ENCODE data around the gene HOXA2. TPM values are rescaled to one million over a fixed set of nuclear protein-coding genes. Genes with fewer than 3 reads are reported as not detected.
A peak's percentile ranks its signal among the peaks of the same experiment; 100 is the strongest.

HOXA2 gene
- total RNA-seq, 1 experiment from 2014 or later: 6.6 TPM

DNA sequence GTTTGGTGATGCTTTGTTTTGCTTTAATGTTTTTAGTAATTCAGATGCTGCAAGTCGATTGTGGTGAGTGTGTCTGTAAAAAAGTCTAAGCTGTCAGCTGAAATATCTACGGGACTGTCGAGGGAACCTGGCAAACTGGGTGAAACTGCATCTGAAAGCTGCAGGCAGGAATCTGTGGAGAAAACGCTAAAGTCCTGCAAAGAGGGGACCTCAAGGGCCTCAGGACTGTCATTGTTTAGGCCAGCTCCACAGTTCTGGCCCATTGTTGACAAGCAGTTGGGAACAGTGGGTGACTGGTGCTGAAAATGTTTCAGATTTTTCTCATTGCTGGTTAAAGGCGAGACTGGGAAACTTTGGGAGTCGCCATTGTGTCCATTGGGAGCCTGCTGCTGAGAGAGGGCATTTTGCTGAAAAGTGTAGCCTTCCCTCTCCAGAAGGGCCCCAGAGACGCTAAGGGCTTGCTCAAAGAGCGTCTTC lies 1.8 kb downstream of the HOXA2 start:
- peak; percentile 39 for DNase-seq (ENCODE audit: low spot score)

DNA sequence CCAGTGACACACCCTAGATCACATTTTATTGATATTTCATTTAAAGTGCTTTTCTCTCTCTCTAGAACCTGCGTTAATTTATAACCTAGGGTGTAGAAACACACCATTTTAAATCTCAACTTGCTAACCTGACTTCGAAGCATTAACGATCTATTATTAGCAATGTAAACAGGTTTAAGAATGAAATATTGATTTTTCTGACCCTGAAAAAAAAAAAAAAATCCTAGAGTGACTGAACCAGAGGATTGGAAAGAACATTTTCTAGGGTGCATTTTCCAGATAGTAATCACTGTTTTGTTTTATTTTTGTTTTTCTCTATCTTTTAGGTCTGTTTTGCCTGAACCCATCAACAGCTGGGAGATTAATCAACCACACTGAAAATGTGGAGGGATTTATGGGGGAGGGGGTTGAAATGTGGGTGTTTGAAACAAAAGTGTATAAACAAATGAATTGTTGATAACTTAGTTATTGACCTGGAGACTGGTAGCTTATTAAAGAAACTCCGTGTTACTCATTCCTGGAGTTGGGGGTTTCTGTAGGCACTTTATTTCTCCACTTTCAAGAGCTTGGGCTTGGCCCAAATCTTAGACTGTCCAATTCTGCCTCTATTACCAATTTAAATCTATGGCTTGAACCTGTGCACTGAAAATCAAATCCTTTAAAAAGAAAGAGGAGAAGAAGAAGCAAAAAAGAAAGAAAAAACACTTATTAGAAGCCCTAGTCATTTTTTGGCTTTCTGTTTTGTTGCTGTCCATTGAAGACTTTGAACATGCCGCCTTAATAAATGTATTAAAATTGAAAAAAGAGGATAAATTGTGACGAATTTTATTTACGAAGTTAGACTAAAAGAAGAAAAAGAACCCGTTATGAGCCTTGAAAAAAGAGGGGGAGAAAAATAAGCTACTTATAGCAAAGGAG lies 2.8 kb downstream of the HOXA2 start:
- DNase-seq (ENCODE audit: low spot score): peak; percentile 33

DNA sequence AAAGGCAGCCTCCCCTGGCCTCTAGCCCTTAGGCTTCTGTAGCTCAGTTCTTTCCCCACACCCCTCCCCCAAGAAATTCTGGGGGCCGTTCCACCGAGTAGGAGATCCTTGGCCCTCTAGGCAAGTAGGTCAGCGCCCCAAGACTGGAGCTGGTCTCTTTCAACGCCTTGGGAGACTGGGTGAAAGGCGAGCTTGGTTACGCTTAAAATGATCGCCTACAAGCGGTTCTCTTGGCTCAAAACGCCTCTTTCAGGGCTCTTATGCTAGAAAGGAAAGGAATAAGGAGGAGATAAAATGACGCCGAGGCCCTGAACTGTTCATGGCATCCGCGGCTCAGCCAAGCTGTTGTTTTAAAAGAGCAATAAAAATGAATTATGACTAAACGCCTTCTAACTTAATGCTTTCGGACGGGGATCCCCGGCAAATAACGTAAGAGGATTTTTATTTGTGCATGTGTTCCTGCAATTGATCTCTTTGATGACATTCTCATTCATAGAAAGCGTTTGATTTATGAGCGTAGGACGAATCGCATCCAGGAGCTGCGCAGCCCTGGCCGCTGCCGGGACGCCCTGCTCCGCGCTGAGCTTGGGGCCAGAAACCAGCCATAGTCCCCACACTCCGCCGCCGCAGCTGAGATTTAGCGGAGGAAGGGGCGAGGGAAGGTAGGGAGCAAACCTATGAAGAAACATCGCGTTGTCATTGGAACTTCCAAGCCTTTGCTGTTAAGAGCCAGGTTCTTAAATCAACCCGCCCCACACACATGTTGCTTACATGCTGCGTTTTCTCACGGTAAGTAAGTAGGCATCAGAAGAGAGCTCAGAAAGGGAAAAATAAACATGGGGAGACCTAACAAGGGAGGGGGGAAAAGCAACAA lies 3.7 kb downstream of the HOXA2 start:
- DNase-seq (ENCODE audit: low spot score): peak; percentile 89

DNA sequence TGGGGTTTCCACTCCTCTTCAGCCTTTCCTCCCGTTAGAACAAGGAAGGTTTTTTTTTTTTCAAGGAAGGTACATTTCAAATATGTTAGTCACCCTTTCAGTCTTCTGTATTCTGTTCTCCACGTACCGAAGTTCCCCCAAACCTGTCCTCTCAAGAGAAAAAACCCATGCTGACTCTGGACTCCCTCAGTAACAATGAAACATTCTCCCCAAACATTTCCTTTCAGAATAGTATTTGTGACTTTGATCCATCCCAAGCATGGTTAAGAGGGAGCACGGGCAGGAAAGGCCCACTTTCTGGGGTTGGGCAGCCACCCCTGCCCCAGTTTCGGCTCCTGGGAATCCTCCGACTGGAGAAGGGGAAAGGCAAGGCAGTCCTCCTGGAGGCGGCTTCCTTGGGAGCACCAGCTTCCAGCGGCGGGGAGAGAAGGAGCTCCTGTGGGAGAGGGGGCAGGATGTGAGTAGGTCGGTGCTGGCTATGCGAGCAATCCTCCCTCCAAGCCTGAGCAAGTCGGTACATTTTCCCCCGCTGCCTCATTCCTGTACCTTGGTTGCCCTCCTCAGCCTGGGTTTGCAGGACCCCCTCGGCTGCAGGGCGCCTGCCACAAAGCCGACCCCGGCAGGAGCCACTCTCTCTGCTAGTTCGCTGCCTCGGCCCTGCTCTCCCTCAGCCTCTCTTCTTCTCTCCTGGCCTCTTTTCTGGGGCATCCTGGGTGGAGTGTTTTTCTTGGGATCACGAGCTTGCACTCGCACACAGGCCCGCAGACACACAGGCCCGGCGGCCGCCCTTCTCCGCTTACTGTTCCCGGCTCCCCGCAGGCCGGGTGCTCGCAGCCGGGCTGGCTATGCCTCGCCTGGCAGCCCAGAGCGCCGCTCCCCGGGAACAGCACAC lies 4.6 kb downstream of the HOXA2 start:
- no peak for DNase-seq (ENCODE audit: low spot score)

DNA sequence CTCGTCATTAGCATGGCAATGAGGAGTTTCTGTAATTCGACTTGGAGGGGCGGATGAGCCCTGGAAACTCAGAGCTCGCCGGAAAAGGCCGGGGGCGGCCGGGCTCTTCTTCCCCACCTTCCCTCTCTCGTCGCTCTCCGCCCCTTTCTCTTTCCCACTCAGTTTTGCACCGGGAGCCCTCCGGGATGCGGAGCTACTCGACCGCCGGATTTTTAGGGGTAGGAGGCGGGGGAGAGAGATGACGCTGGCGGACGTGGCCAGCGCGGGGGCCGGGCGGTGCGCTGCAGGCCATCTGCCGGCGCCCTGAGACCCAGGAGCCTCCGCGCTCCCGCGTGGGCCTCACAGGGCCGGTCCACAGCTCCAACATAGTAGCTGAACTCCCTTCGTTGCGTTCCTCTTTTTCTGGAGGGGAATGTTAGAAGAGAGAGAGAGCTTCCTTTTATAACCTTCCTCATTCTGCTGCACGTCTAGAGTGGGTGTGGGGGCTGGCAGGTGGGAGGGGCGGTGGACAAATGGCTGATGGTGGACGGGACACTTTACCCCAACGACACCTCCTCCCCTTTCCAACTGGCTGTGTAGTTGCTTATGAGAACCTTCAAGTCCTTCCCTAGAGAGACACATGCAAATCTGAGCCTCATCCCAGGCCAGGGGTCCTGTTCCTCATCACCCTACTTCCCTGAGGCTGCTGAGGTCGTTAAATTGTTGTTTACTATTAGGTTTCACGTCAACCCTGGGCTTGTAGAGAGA lies 5.5 kb downstream of the HOXA2 start:
- DNase-seq (ENCODE audit: low spot score): peak; percentile 47

DNA sequence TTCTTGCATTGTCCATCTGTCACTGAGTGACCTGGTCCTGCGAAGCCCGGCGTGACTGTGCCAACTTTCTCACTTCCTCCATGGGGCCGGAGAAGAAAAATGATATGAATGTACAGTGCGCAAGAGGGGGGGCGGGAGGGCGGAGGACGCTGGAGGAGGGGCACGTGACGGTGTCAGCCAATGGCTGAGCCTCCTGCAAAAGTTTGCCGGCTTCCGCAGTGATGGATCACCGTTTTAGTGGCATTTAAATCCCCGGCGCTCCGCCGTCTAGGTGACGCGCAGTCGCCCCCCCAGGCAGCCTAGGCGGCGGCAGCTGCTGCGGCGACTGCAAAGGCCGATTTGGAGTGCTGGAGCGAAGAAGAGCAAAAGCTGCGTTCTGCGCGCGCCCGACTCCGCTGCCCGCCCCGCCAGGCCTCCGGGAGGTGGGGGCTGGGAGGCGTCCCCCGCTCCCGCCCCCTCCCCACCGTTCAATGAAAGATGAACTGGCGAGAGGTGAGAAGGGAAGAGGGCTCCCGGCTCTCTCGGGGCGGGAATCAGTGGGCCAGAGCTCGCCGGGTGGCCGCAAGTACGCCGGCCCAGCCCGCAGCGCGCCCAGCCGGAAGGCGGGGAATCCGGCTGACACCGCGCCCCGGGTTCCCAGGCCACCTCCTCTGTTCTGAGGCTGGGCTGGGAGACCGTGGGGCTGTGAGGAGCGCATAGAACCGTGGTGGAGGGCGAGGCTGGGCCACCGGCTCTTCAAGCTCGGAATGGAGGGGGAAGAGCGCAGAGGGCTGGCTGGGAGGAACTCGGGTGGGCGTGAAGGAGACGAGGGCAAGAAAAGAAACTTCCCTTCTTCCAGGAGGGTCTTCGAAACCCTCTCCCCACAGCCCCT lies 6.4 kb downstream of the HOXA2 start, which contains the start of gene HOXA1:
Gene HOXA1 (minus strand): TSS at position 104 of the 871 bp plus-strand sequence. CDS start 88 bp downstream, at position 16.
- peak; percentile 87 for DNase-seq (ENCODE audit: low spot score)

DNA sequence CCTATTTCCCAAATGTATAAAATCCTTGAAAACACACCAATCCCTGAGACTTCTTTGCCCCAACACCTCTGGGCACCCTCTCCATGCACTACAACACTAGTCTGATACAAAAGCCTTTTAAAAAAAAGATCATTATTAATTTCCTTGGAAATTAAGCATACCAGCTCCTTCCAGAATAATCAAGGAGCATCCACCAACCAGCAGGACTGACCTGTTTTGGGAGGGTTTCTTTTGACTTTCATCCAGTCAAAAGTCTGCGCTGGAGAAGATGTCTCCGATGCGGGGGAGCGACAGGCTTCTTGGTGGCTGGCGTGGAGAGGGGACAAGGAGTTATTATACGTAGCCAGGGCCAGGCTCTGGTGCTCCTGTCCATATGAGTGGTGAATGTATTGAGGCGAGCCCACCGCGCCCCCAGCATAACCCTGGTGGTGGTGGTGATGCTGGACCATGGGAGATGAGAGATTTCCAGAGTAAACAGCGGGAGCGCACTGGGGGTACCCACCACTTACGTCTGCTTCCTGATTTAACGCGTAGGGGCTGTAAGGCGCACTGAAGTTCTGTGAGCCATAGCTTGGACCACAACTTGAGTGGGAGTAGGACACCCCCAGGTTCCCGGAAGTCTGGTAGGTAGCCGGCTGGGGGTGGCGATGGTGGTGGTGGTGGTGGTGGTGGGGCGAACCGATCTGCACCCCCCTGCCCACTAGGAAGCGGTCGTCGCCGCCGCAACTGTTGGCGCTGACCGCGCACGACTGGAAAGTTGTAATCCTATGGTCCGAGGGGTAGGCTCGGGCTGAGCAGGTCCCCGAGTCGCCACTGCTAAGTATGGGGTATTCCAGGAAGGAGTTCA lies 7.2 kb downstream of the HOXA2 start:
- DNase-seq (ENCODE audit: low spot score): peak; percentile 14

DNA sequence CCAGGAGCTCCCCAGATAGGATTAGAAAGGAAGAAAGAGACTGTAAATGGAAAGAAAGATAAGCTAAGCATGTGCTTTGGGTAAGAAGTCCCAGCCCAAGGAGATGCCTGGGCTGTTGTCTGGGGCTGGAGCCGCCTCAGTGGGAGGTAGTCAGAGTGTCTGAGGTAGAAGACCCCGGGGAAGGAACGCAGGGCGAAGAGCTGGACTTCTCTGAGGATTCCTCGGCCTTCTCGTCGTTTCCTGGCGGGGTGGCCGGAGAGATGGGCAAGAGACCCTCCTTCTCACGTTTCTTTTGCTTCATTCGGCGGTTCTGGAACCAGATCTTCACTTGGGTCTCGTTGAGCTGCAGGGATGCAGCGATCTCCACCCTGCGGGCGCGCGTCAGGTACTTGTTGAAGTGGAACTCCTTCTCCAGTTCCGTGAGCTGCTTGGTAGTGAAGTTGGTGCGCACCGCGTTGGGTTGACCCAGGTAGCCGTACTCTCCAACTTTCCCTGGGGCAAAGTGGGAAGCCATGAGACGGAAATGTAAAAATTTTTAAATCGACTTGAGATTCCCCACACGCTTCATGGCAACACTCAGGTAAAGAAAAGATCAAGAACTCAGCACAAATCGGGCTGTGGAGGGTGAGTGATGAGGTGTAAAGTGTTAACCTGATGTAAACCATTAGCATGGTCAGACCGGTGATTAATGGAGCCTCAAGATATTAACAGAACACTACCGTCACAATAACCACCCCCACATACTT lies 8.0 kb downstream of the HOXA2 start:
- DNase-seq (ENCODE audit: low spot score): peak; percentile 1

DNA sequence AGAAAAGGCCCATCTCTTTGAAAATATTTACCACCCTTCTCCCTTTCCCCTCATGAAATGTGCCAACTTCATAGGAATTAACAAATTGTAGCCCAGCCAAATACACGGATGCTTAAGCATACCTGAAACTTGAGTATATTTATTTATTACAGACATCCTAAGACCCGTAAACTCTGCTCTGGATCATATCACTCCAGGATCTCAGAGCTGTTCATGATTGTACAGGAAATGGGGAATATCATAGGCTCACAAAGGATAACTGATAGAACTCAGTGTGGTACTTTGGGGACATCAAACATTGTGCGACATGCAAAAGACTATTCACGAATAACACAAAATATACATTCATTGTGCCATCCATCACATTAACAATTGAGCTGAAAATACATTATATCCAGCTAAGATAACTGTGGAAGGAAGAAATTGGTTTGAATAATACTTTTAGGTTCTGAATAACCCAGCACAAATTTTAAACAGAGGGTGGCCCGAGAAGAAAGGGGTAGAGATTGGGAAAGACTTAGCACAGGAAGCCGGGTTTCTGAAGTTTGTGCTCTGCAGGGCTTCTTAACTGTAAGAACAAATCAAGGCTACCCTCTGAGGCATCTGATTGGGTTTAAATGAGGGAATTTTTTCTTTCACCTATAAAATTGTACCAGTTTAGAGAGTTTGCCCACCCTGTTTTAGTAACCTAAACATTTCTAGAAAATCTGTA lies 9.1 kb downstream of the HOXA2 start:
- peak; percentile 1 for DNase-seq (ENCODE audit: low spot score)

DNA sequence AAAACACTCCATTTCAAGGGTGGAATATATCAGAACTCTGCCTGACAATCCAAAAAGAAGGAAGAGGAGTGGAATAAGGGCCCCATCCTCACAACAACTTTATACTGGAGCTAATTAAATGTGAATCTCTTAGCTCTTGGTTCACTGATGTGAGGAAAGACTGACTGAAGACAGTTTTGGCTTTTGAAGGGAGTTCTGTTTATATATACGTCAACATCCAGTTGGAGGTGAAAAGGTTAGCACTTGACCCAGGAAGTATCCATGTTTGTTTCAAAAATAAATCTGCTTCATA lies 9.7 kb downstream of the HOXA2 start:
- DNase-seq (ENCODE audit: low spot score): no peak

DNA sequence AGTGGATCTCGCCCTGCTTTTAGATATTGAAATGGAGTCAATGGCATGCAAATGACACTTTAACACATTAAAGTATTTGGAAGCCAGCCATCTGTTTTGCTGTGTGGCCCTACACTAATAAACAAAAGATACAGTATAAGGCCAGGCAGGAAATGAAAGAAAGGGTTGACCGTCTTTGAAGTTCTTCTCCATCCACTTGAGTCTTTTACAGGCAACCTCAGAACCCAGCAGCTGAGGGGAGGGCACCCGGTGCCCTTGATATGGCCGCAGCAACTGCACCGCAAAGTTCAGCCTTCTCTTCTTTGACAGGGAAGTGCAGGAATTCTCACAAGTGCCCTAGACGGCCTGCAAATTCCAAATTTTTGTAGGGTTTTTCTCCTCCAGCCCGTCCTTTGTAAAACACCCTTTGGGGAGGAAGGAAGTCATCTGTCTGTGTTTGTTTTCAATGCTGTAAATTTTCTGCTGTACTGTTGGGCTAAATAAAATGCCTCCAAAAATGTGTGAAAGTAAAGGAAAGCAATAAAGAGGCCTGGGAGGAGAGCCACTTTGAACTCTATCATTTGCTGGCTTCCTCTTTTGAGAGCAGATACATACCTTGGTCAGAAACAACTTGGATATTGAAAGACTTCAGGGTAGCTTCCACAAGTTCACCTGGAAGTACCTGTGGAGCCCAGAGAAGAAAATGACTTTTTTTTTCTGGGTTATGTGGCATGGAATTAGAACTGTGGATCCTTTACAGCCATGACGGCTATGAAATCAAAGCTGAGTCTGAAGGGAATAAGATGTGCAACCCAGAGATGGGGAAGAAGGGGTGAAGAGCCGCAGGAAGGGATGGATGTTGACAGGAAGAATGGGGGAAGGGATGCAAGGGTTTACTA lies 10.3 kb downstream of the HOXA2 start:
- peak; percentile 65 for DNase-seq (ENCODE audit: low spot score)

DNA sequence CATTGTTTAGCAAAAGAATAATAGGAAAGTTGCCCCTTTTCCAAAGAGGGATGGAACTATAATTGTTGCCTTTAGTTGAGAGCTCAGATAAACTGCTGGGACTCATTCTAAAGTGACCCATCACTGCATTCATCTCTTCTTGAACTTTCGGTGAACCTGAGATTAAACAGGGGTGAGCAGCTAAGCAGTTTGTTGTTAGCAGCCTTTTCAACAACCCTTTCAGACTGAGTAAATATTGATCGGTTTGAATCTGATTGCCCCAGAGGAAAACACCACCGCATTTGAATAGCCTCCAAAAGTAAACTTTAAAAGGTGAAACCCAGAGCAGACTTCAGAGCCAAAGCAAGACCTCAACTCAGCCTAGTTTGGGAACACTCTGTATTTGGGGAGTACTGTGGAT lies 11.4 kb downstream of the HOXA2 start:
- peak; percentile 58 for DNase-seq (ENCODE audit: low spot score)

DNA sequence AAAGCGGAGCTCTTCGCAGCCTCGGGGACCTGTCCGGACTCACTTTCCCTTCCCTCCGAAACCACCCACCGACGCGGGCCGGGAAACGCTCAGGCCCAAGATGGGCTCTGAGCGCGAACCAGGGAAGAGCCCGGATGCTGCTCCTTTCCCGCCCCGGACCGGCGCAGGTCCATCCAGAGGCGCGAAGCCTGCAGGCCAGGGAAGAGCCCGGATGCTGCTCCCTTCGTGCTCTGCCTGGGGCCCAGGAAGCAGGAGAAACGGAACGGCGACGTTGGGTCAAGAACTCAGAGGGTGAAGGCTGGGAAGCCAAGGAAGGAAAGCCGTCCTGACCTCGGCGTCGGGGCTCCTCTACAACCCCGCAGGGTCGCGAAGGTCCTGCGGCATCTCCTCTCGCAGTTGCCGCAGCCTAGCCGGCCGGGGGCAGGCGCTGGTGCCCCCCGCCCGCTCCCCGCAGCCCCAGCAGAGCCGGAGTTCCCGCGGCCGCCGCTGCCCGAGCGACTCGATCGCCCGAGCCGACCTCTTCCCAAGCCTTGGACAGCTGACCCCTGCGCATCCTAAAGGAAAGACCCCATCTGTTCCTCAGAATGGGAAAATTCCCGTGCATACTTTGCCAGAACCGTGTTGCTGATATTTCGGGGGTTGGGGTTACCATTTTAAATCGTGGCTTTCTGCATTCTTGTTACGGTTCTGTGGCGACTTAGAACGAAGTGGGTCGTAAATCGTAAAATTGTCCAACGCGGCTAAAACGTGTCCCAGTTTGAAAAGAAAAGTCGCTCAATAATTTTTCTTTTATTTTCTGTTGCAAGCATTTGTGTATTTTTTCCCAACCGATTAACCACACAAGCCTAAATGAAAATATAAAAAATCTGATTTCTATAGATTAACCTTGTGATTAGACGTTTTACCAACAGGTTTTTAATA lies 14.2 kb downstream of the HOXA2 start:
- DNase-seq (ENCODE audit: low spot score): no peak

DNA sequence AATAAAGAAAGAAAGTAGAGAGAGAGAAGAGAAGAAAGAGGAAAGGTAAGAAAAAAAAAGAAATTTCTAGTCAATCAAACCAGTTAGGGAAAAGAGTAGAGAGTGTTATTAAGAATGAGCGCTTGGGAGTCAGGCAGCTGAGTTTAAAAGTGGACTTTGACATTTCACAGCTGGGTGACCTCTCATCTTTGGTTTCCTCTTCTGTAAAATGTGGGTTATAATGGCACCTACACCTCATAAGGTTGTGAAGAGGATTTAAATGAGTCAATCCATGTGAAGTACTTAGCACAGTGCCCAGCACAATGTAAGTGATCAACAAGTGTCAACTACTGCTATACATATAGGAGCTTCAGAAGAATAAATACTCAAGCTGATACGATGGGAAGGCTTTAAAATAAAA lies 18.8 kb downstream of the HOXA2 start:
- DNase-seq (ENCODE audit: low spot score): no peak

DNA sequence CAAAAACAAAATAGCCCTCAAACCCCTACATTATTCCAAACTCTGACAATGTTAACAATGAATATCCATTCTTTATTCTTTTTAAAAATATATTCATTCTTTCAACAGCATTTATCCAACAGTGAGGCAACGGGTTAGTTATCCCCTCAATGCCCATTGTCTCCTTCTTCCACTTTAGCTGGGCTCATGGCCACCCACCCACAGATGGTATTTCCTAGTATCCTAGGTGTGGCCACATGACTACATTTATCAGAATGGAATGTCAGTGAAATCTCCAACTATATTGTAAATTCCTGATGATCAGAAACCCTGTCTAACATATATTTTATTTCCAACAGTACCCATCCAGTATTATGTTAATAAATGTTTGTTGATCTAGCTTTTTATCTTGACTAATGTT lies 20.3 kb downstream of the HOXA2 start:
- DNase-seq (ENCODE audit: low spot score): no peak
